GM19351 (cell line): ENCODE results near the gene ACOT9.
A peak's percentile ranks its signal among the peaks of the same experiment; 100 is the strongest.
"Not testable (repeated sequence)": the region's sequence is repeated elsewhere in the genome, so short reads cannot be mapped to it uniquely, and the experiment has no call there.

Experiments
- ATAC-seq: cut with Tn5 transposase; IDR thresholded peaks from one replicate; pipeline ENCODE4 v1.9.1; 2021; ENCODE audit warnings: mild to moderate bottlenecking, moderate library complexity; ENCODE audit not compliant: unreplicated experiment

The ACOT9 gene

GRCh38 chrX:23705235-23705634 lies 37.8 kb downstream of the ACOT9 start:
- ATAC-seq, result no peak

GRCh38 chrX:23704673-23705206 lies 38.3 kb downstream of the ACOT9 start:
- ATAC-seq, result no peak

DNA sequence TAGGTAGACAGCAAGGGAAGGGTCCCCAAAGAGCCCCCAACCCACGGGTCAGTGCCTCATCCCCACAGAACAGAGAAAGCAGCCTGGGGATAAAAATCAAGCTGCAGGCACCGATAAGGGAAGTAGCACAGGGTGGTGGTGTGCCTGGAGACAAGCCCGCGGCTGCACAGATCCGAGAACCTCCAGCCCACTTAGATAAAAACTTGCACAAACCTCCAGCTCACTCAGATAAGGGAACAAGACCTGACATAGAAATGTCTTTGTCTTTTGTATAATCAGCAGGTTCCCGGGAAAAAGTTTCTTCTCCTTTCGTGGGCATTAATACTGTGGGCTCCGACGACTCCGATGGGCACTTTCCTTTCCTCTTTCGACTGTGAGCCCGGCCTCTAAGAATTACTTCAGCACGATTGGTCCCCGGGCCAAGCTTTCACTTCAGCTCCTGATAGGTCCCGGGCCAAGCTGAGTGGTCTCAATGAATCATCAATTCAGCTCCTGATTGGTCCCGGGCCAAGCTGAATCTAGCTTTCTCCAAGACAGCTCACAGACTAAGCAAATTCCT lies 43.4 kb downstream of the ACOT9 start:
- peak; percentile 55 for ATAC-seq

- ATAC-seq, result peak; percentile 84
Observed at GRCh38 chrX:23694606-23695005, 48.5 kb downstream of the ACOT9 start.

- ATAC-seq, result no peak
Observed at GRCh38 chrX:23692166-23692565, 50.9 kb downstream of the ACOT9 start.

- ATAC-seq, result not testable (repeated sequence)
Observed at GRCh38 chrX:23676486-23676885, 66.6 kb downstream of the ACOT9 start.

- no peak for ATAC-seq
Observed at GRCh38 chrX:23673108-23673507, 70.0 kb downstream of the ACOT9 start.

GRCh38 chrX:23670528-23670927 lies 72.5 kb downstream of the ACOT9 start:
- ATAC-seq, result no peak

GRCh38 chrX:23668335-23668734 lies 74.7 kb downstream of the ACOT9 start:
- no peak for ATAC-seq

GRCh38 chrX:23667239-23668177 lies 75.6 kb downstream of the ACOT9 start, which contains the start of gene PRDX4:
Gene PRDX4 (plus strand): TSS chrX:23667493. CDS start chrX:23667571, 78 bp downstream.
- peak; percentile 60 for ATAC-seq

GRCh38 chrX:23666282-23666681 lies 76.8 kb downstream of the ACOT9 start:
- no peak for ATAC-seq

GRCh38 chrX:23664496-23664895 lies 78.6 kb downstream of the ACOT9 start:
- ATAC-seq, result no peak

- peak; percentile 45 for ATAC-seq
Observed at GRCh38 chrX:23662853-23663252, 80.2 kb downstream of the ACOT9 start.

- peak; percentile 50 for ATAC-seq
Observed at GRCh38 chrX:23662187-23662586, 80.9 kb downstream of the ACOT9 start.

- ATAC-seq, result no peak
Observed at GRCh38 chrX:23661671-23662070, 81.4 kb downstream of the ACOT9 start.

DNA sequence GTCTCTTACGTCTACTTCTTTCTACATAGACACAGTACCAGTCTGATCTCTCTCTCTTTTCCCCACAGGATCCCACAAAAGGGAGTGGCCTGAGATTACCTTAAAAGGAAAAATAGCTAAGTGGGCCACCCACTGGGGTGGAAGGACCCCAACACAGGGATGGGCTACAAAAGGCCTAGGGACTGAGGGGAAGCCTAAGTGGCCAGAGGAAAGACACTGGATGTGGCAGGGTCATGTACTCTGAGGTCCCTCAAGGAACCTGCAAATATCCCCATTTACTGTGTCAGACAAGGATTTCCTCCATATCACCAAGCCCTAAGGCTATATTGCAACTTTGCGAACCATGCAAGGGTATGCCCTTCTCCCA lies 82.3 kb downstream of the ACOT9 start:
- ATAC-seq, result no peak

DNA sequence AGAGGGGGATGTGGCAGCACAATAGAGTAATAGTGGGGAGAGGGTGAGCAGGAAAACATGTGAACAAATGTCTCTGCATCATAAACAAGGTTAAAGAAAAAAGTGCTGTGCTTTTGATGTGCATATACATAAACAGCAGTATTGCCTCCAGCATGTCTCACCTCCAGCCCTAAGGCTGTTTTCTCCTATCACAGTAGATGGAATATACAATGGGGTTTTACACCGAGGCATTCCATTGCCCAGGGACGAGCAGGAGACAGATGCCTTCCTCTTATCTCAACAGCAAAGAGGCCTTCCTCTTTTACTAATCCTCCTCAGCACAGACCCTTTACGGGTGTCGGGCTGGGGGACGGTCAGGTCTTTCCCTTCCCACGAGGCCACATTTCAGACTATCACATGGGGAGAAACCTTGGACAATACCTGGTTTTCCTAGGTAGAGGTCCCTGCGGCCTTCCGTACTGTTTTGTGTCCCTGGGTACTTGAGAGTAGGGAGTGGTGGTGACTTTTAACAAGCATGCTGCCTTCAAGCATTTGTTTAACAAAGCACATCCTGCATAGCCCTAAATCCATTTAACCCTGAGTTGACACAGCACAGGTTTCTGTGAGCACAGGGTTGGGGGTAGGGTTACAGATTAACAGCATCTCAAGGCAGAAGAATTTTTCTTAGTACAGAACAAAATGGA lies 82.9 kb downstream of the ACOT9 start:
- ATAC-seq, result not testable (repeated sequence)

DNA sequence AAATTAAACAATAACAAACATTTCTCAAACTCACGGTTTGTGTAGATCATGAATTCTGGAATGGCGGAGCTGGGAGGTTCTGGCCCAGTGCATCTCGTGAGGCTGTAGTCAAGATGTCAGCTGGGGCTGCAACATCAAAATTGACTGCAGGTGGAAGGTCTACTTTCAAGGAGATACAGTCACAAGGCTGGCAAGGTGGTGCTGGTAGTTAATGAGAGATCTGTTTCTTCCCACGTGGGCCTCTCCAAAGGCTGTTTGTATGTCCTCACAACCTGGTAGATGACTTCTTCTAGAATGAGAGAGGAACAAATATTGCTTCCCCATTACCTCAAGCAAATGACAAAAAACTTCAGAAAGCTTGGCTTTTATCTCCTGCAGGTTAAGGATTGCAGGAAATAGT lies 83.7 kb downstream of the ACOT9 start:
- no peak for ATAC-seq

DNA sequence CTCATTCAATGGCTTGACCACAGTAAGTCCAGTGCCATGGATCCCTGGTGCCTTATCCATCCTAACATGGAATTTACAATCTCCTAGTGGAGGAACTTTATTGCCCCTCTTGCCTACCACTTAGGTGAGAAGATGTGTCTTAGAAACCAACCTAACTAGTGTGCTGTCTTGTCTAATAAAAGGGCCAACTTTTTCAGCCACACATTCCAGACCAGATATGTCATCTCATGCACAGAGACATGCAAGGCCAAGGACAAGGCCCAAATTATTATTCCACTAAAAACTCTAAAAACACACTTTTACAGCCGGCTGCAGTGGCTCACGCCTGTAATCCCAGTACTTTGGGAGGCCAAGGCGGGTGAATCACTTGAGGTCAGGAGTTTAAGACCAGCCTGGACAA lies 86.4 kb downstream of the ACOT9 start:
- ATAC-seq, result no peak

DNA sequence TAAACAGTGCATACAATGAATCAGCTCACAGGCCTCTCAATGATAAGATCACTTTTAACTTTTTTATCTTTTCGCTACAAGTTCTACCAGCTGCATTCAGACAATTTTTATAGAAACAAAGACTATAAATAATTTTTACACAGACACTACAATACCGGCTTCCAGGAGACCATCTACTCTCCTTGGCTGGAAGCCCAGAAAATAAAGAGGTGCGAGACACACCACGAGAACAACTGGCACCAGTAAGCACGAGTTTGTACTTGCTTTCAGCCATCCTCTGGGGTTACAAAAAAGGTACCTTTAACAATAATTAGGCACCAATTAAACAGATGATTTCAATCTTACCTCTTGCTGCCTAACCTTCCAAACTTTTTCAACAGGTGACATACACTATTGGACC lies 87.0 kb downstream of the ACOT9 start:
- no peak for ATAC-seq
